HEK293 (cell line): ENCODE results near the gene PRRG1.
A peak's percentile ranks its signal among the peaks of the same experiment; 100 is the strongest.
"Not testable (repeated sequence)": the region's sequence is repeated elsewhere in the genome, so short reads cannot be mapped to it uniquely, and the experiment has no call there.

Experiments used
- CTCF ChIA-PET: fragments of 350-600 bp; formaldehyde crosslinking; extraction: SDS; loops from one replicate; lab custom pipeline; 2021; ENCODE audit warnings: antibody characterized with exemption; lab: Yijun Ruan, JAX
- POLR2A ChIA-PET: fragments of 300-600 bp; formaldehyde crosslinking; extraction: SDS; loops from one replicate; lab custom pipeline; 2020; ENCODE audit warnings: antibody characterized with exemption, inconsistent platforms; lab: Yijun Ruan, JAX
- H3K27ac ChIP-seq: fragments of 200-500 bp; sonication (Bioruptor generic); 2 replicates; pipeline ENCODE4 v1.5.1; 2014; ENCODE audit warnings: low read depth, low read length, control low read depth, inconsistent platforms; ENCODE audit errors: extremely low read depth
- H3K36me3 ChIP-seq, 2 experiments: fragments of 200-500 bp in 1 of 2; sonication (Bioruptor generic) in 1 of 2; 1 replicate in 1 of 2; 2 replicates in 1 of 2; pipeline ENCODE4 v1.5.1; 2014 to 2017; ENCODE audit warnings: inconsistent platforms in 2 of 2, low read length in 2 of 2; ENCODE audit not compliant: control insufficient read depth in 2 of 2, insufficient read depth in 1 of 2
- H3K4me1 ChIP-seq: fragments of 200-500 bp; sonication (Bioruptor generic); 2 replicates; pipeline ENCODE4 v1.5.1; 2014; ENCODE audit warnings: mild to moderate bottlenecking, low read length, inconsistent platforms; ENCODE audit not compliant: control insufficient read depth, insufficient read depth
- H3K4me3 ChIP-seq: 2 replicates; pipeline ENCODE4 v1.5.1; 2011; ENCODE audit warnings: low read depth, mild to moderate bottlenecking, control low read depth, low read length, moderate library complexity
- H3K9me3 ChIP-seq: fragments of 200-500 bp; sonication (Bioruptor generic); 2 replicates; pipeline ENCODE4 v1.5.1; 2014; ENCODE audit warnings: low read depth, low read length, inconsistent platforms; ENCODE audit not compliant: control insufficient read depth, insufficient read depth
- ATF2 ChIP-seq: fragments of 450-650 bp; formaldehyde crosslinking; IDR thresholded peaks from 2 replicates; pipeline ENCODE4 v1.5.1; 2016; ENCODE audit warnings: missing biosample characterization, missing genetic modification characterization, low read depth
- GLI4 ChIP-seq: fragments of 450-650 bp; formaldehyde crosslinking; IDR thresholded peaks from 2 replicates; pipeline ENCODE4 v1.5.1; 2016; ENCODE audit warnings: missing biosample characterization, missing genetic modification characterization
- KLF1 ChIP-seq: fragments of 450-650 bp; formaldehyde crosslinking; IDR thresholded peaks from 2 replicates; pipeline ENCODE4 v1.5.1; 2016; ENCODE audit warnings: missing biosample characterization, missing genetic modification characterization
- PRDM10 ChIP-seq: fragments of 450-650 bp; formaldehyde crosslinking; IDR thresholded peaks from 2 replicates; pipeline ENCODE4 v1.5.1; 2016; ENCODE audit warnings: missing biosample characterization, missing genetic modification characterization
- TRIM28 ChIP-seq: IDR thresholded peaks from 2 replicates; pipeline ENCODE4 v1.6.1; 2011; ENCODE audit warnings: low read length, control low read depth, borderline replicate concordance
- ZBTB8A ChIP-seq: fragments of 450-650 bp; formaldehyde crosslinking; IDR thresholded peaks from 2 replicates; pipeline ENCODE4 v1.5.1; 2016; ENCODE audit warnings: missing biosample characterization, missing genetic modification characterization
- ZIC2 ChIP-seq: fragments of 450-650 bp; formaldehyde crosslinking; IDR thresholded peaks from 2 replicates; pipeline ENCODE4 v1.5.1; 2016; ENCODE audit warnings: missing biosample characterization, missing genetic modification characterization
- ZNF114 ChIP-seq: fragments of 450-650 bp; formaldehyde crosslinking; IDR thresholded peaks from 2 replicates; pipeline ENCODE4 v1.5.0; 2017; ENCODE audit warnings: missing biosample characterization, missing genetic modification characterization
- ZNF148 ChIP-seq: fragments of 450-650 bp; formaldehyde crosslinking; IDR thresholded peaks from 2 replicates; pipeline ENCODE4 v1.5.0; 2017; ENCODE audit warnings: missing biosample characterization, missing genetic modification characterization, borderline replicate concordance
- ZNF223 ChIP-seq: fragments of 450-650 bp; formaldehyde crosslinking; IDR thresholded peaks from 2 replicates; pipeline ENCODE4 v1.5.1; 2016; ENCODE audit warnings: missing biosample characterization, missing genetic modification characterization
- ZNF404 ChIP-seq: fragments of 450-650 bp; formaldehyde crosslinking; IDR thresholded peaks from 2 replicates; pipeline ENCODE4 v1.5.1; 2017; ENCODE audit warnings: missing biosample characterization, missing genetic modification characterization
- ZNF549 ChIP-seq: fragments of 450-650 bp; IDR thresholded peaks from 2 replicates; pipeline ENCODE4 v1.5.1; 2018; ENCODE audit warnings: missing biosample characterization, missing genetic modification characterization, mild to moderate bottlenecking, inconsistent platforms, moderate library complexity
- ZNF571 ChIP-seq: fragments of 450-650 bp; formaldehyde crosslinking; IDR thresholded peaks from 2 replicates; pipeline ENCODE4 v1.5.0; 2017; ENCODE audit warnings: missing biosample characterization, missing genetic modification characterization
- ZNF596 ChIP-seq: fragments of 450-650 bp; IDR thresholded peaks from 2 replicates; pipeline ENCODE4 v1.5.0; 2018; ENCODE audit warnings: missing biosample characterization, mild to moderate bottlenecking, missing genetic modification characterization, moderate library complexity
- ZNF629 ChIP-seq: fragments of 450-650 bp; formaldehyde crosslinking; IDR thresholded peaks from 2 replicates; pipeline ENCODE4 v1.5.1; 2017; ENCODE audit warnings: missing biosample characterization, missing genetic modification characterization
- ZNF837 ChIP-seq: fragments of 450-650 bp; formaldehyde crosslinking; IDR thresholded peaks from 2 replicates; pipeline ENCODE4 v1.5.1; 2016; ENCODE audit warnings: missing biosample characterization, missing genetic modification characterization
- ZNF843 ChIP-seq: fragments of 450-650 bp; formaldehyde crosslinking; IDR thresholded peaks from 2 replicates; pipeline ENCODE4 v1.5.1; 2016; ENCODE audit warnings: missing biosample characterization, missing genetic modification characterization
- TF ChIP-seq, protein P1 (sequence below): fragments of 450-650 bp; formaldehyde crosslinking; IDR thresholded peaks from 2 replicates; pipeline ENCODE4 v1.5.1; 2016; ENCODE audit warnings: missing biosample characterization, missing genetic modification characterization
- TF ChIP-seq, protein P2 (sequence below): fragments of 450-650 bp; formaldehyde crosslinking; IDR thresholded peaks from 2 replicates; pipeline ENCODE4 v1.5.1; 2017; ENCODE audit warnings: missing biosample characterization, missing genetic modification characterization
- TF ChIP-seq, protein P3 (sequence below): fragments of 450-650 bp; formaldehyde crosslinking; IDR thresholded peaks from 2 replicates; pipeline ENCODE4 v1.5.1; 2016; ENCODE audit warnings: missing biosample characterization, missing genetic modification characterization
- TF ChIP-seq, protein P4 (sequence below): fragments of 450-650 bp; formaldehyde crosslinking; IDR thresholded peaks from 2 replicates; pipeline ENCODE4 v1.5.1; 2016; ENCODE audit warnings: missing biosample characterization, missing genetic modification characterization

PRRG1 gene

GRCh38 chrX:37484335-37484734 is 135.2 kb downstream of the PRRG1 start:
- H3K36me3 ChIP-seq, CTCF ChIA-PET: not testable (repeated sequence)
- TF ChIP-seq ZNF629 (0 out of 2 replicates have a peak, but pooled peaks have one; percentile 14), KLF1 (tag by site-specific recombination) (peak; percentile 37; the same call in 1 of the 2 replicates), ZNF223 (tag by site-specific recombination) (peak; percentile 76)
- TF ChIP-seq, protein P1, sequence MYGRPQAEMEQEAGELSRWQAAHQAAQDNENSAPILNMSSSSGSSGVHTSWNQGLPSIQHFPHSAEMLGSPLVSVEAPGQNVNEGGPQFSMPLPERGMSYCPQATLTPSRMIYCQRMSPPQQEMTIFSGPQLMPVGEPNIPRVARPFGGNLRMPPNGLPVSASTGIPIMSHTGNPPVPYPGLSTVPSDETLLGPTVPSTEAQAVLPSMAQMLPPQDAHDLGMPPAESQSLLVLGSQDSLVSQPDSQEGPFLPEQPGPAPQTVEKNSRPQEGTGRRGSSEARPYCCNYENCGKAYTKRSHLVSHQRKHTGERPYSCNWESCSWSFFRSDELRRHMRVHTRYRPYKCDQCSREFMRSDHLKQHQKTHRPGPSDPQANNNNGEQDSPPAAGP (tag by site-specific recombination), result peak; percentile 59; the same call in 1 of the 2 replicates
- TF ChIP-seq, all 188 proteins: peak for 4; not testable (repeated sequence) for 184
- H3K4me1 ChIP-seq, H3K9me3 ChIP-seq, POLR2A ChIA-PET, H3K4me3 ChIP-seq, H3K27ac ChIP-seq: not testable (repeated sequence)

GRCh38 chrX:37485429-37485828 is 136.3 kb downstream of the PRRG1 start:
- TF ChIP-seq ZNF404 (tag by site-specific recombination), result no peak
- no peak for TF ChIP-seq PRDM10 (tag by site-specific recombination)
- TF ChIP-seq ZIC2 (tag by site-specific recombination), result no peak
- TF ChIP-seq, protein P2, sequence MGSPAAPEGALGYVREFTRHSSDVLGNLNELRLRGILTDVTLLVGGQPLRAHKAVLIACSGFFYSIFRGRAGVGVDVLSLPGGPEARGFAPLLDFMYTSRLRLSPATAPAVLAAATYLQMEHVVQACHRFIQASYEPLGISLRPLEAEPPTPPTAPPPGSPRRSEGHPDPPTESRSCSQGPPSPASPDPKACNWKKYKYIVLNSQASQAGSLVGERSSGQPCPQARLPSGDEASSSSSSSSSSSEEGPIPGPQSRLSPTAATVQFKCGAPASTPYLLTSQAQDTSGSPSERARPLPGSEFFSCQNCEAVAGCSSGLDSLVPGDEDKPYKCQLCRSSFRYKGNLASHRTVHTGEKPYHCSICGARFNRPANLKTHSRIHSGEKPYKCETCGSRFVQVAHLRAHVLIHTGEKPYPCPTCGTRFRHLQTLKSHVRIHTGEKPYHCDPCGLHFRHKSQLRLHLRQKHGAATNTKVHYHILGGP (tag by site-specific recombination), result no peak
- TF ChIP-seq ZNF148 (tag by site-specific recombination), result no peak
- TF ChIP-seq GLI4 (tag by site-specific recombination), result no peak
- TF ChIP-seq ZBTB8A, result no peak
- no peak for TF ChIP-seq ZNF571 (tag by site-specific recombination)
- TF ChIP-seq, protein P3, sequence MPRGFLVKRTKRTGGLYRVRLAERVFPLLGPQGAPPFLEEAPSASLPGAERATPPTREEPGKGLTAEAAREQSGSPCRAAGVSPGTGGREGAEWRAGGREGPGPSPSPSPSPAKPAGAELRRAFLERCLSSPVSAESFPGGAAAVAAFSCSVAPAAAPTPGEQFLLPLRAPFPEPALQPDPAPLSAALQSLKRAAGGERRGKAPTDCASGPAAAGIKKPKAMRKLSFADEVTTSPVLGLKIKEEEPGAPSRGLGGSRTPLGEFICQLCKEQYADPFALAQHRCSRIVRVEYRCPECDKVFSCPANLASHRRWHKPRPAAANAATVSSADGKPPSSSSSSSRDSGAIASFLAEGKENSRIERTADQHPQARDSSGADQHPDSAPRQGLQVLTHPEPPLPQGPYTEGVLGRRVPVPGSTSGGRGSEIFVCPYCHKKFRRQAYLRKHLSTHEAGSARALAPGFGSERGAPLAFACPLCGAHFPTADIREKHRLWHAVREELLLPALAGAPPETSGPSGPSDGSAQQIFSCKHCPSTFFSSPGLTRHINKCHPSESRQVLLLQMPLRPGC (tag by site-specific recombination), result no peak
- TF ChIP-seq ZNF843 (tag by site-specific recombination), result no peak
- no peak for TF ChIP-seq ZNF596 (tag by site-specific recombination)
- TF ChIP-seq TRIM28, result no peak
- no peak for TF ChIP-seq ZNF837 (tag by site-specific recombination)
- TF ChIP-seq, protein P4, sequence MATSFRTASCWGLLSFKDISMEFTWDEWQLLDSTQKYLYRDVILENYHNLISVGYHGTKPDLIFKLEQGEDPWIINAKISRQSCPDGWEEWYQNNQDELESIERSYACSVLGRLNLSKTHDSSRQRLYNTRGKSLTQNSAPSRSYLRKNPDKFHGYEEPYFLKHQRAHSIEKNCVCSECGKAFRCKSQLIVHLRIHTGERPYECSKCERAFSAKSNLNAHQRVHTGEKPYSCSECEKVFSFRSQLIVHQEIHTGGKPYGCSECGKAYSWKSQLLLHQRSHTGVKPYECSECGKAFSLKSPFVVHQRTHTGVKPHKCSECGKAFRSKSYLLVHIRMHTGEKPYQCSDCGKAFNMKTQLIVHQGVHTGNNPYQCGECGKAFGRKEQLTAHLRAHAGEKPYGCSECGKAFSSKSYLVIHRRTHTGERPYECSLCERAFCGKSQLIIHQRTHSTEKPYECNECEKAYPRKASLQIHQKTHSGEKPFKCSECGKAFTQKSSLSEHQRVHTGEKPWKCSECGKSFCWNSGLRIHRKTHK, result no peak
- TF ChIP-seq ZNF549 (tag by site-specific recombination), result no peak
- no peak for TF ChIP-seq ZNF114 (tag by site-specific recombination)
- no peak for TF ChIP-seq ATF2
- ChIA-PET POLR2A (no interaction called here), CTCF (interaction anchor here (0.6 to 1.4 kb wide), 2 partner anchors 9 to 184 kb away, joined by 3 to 4 read pairs; no protein-coding TSS in a partner anchor)
- H3K9me3 ChIP-seq, result no peaks in the 10 kb centered on the region
- H3K27ac ChIP-seq, result no peak overlapping the region
- no peaks in the 10 kb centered on the region for H3K4me1 ChIP-seq
- H3K4me3 ChIP-seq, result no peak overlapping the region
- H3K36me3 ChIP-seq, result no peaks in the 10 kb centered on the region
